ENCODE measurements around the gene IRAK1. TPM values are rescaled to one million over a fixed set of nuclear protein-coding genes. Genes with fewer than 3 reads are reported as not detected.

The IRAK1 gene
- polyA plus RNA-seq, 1 donor (not counting 4 experiments of a cell fraction or from before 2014, with no cell fraction given), result 41.5 TPM

DNA sequence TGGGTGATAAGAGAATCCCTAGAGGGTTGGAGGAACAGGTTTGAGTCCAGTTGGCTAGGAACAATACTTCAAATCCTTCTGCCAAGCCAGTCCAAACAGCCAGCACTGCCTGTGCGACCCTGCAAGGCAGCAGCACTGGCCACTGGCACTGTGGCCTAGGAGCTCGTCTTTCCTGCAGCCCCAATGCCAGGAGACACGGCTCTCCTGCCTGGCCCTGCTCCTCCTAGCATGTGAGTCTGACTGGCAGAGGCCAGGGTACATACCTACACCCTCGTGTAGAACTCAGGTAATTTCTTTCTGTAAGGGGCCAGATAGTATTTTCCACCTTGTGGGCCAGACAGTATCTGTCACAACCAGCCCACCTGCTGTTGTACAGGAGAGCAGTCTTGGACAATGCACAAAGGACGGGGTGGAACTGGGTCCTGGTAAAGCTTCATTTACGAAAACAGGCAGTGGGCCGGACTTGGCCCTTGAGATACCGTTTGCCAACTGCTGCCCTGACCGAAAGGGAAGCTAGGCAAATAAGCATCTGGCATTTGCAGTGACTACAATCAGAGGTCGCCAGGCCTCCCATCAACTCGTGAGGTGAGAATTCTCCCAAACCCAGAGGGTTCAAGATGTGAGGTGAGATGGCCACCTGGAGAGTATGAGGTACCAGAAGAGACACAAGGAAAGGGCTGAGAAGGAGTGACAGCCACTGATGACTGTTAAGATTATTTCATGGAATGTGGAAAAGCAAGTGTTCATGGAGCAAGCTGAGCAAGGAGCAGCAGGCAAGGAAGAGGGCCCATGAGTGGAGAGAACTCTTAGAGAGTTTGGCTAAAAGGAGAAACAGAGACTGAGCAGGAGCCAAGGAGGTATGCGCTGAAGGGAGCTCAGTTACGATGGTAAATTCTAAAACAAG lies 29.8 kb upstream of the IRAK1 start:
- TF ChIP-seq EZH2 (IDR thresholded peaks at IDR 0.05; ENCODE audit: low read length), result no peak
- TF ChIP-seq, protein P1, sequence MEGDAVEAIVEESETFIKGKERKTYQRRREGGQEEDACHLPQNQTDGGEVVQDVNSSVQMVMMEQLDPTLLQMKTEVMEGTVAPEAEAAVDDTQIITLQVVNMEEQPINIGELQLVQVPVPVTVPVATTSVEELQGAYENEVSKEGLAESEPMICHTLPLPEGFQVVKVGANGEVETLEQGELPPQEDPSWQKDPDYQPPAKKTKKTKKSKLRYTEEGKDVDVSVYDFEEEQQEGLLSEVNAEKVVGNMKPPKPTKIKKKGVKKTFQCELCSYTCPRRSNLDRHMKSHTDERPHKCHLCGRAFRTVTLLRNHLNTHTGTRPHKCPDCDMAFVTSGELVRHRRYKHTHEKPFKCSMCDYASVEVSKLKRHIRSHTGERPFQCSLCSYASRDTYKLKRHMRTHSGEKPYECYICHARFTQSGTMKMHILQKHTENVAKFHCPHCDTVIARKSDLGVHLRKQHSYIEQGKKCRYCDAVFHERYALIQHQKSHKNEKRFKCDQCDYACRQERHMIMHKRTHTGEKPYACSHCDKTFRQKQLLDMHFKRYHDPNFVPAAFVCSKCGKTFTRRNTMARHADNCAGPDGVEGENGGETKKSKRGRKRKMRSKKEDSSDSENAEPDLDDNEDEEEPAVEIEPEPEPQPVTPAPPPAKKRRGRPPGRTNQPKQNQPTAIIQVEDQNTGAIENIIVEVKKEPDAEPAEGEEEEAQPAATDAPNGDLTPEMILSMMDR (optimal IDR thresholded peaks at IDR 0.05 in 1 of 3, IDR thresholded peaks at IDR 0.05 in 1 of 3, conservative IDR thresholded peaks at IDR 0.05 in 1 of 3; ENCODE audit: extremely low read depth in 1 of 3, insufficient read depth in 2 of 3, low read length in 3 of 3), result no peak
- H3K36me3 ChIP-seq (ENCODE audit: control insufficient read depth in 2 of 2, extremely low read depth in 1 of 2, insufficient read depth in 2 of 2, low read length in 2 of 2), result peaks cover 0 to 1% of the 10 kb centered on the region in 2 experiments
- no peaks in the 10 kb centered on the region for H3K27me3 ChIP-seq (ENCODE audit: control insufficient read depth, extremely low read depth, insufficient read depth, low read length)
- no peak overlapping the region for H2AFZ ChIP-seq (ENCODE audit: control insufficient read depth, low read length)
- no peak overlapping the region for H3K9ac ChIP-seq (ENCODE audit: control insufficient read depth, extremely low read depth, insufficient read depth, low read length)
- no peaks in the 10 kb centered on the region for H4K20me1 ChIP-seq (ENCODE audit: control insufficient read depth, extremely low read depth, insufficient read depth, low read length)
- dilution Hi-C loops (cut with MboI; ENCODE audit: extremely low pct_ligation_motif_present, low sequenced_read_pairs), result no loop called here
- no peaks in the 10 kb centered on the region for H3K9me3 ChIP-seq (ENCODE audit: control insufficient read depth, low read depth, low read length)
- H3K27ac ChIP-seq (ENCODE audit: control insufficient read depth, insufficient read depth, low read length), result no peak overlapping the region
- H3K79me2 ChIP-seq (ENCODE audit: control insufficient read depth, insufficient read depth, low read length), result peaks cover 11% of the 10 kb centered on the region
- DNase-seq (ENCODE audit: low read depth, low spot score), result no peak
- H3K9me1 ChIP-seq (ENCODE audit: control insufficient read depth, extremely low read depth, insufficient read depth, low read length), result no peaks in the 10 kb centered on the region
- no peak for FAIRE-seq
- peaks cover 3% of the 10 kb centered on the region for H3K4me1 ChIP-seq (ENCODE audit: control insufficient read depth, extremely low read depth, insufficient read depth, low read length)
- H3K4me2 ChIP-seq (ENCODE audit: control insufficient read depth, extremely low read depth, insufficient read depth, low read depth, low read length), result no peak overlapping the region
- no peak overlapping the region for H3K4me3 ChIP-seq (ENCODE audit: control insufficient read depth in 2 of 3, extremely low read depth in 1 of 3, insufficient read depth in 2 of 3, low read depth in 1 of 3, low read length in 3 of 3)

DNA sequence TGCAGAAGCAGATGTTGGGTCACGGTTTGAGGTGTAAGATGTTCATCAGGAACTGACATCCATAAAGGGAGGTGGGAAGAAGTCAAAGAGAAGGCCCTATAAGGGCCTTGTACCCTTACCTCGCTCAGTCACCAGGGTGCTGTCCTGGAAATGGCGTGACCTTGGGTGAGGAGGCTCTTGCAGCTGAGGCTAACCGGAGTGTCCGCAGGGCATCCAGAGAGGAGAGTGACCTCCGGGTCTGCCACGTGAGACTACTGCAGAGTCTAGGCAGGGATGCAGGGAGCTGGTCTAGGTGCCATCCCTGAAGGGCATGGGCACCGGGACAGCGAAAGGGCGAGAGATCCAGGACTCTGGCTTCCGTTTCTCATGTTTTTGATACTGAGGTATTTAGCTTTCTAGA lies 28.7 kb upstream of the IRAK1 start:
- Histone ChIP-seq H2AFZ (ENCODE audit: control insufficient read depth, low read length) (no peak overlapping the region), H3K27ac (ENCODE audit: control insufficient read depth, insufficient read depth, low read length) (no peak overlapping the region), H3K36me3 (ENCODE audit: control insufficient read depth in 2 of 2, extremely low read depth in 1 of 2, insufficient read depth in 2 of 2, low read length in 2 of 2) (peaks cover 0 to 1% of the 10 kb centered on the region in 2 experiments), H4K20me1 (ENCODE audit: control insufficient read depth, extremely low read depth, insufficient read depth, low read length) (no peaks in the 10 kb centered on the region), H3K27me3 (ENCODE audit: control insufficient read depth, extremely low read depth, insufficient read depth, low read length) (no peaks in the 10 kb centered on the region), H3K9me3 (ENCODE audit: control insufficient read depth, low read depth, low read length) (no peaks in the 10 kb centered on the region), H3K79me2 (ENCODE audit: control insufficient read depth, insufficient read depth, low read length) (peaks cover 13% of the 10 kb centered on the region), H3K9ac (ENCODE audit: control insufficient read depth, extremely low read depth, insufficient read depth, low read length) (no peak overlapping the region), H3K4me3 (ENCODE audit: control insufficient read depth in 2 of 3, extremely low read depth in 1 of 3, insufficient read depth in 2 of 3, low read depth in 1 of 3, low read length in 3 of 3) (no peak overlapping the region), H3K9me1 (ENCODE audit: control insufficient read depth, extremely low read depth, insufficient read depth, low read length) (no peaks in the 10 kb centered on the region), H3K4me2 (ENCODE audit: control insufficient read depth, extremely low read depth, insufficient read depth, low read depth, low read length) (no peak overlapping the region), H3K4me1 (ENCODE audit: control insufficient read depth, extremely low read depth, insufficient read depth, low read length) (peaks cover 3% of the 10 kb centered on the region)
- TF ChIP-seq, protein P1 (optimal IDR thresholded peaks at IDR 0.05 in 1 of 3, IDR thresholded peaks at IDR 0.05 in 1 of 3, conservative IDR thresholded peaks at IDR 0.05 in 1 of 3; ENCODE audit: extremely low read depth in 1 of 3, insufficient read depth in 2 of 3, low read length in 3 of 3), result no peak
- TF ChIP-seq EZH2 (IDR thresholded peaks at IDR 0.05; ENCODE audit: low read length), result no peak
- DNase-seq (ENCODE audit: low read depth, low spot score), result no peak
- dilution Hi-C loops (cut with MboI; ENCODE audit: extremely low pct_ligation_motif_present, low sequenced_read_pairs), result no loop called here
- FAIRE-seq, result no peak

Data from keratinocyte (primary cell).